A549 treated with dexamethasone at 1 μM for 4 hours (cell line): ENCODE results near the gene FAM120AOS. TPM values are rescaled to one million over a fixed set of nuclear protein-coding genes. Genes with fewer than 3 reads are reported as not detected.

ENCODE experiments used
- total RNA-seq: library from RNA; stranded (reverse); fragments of 200-300 nt; extraction: Qiagen RNA extraction; gene quantifications from 5 replicates; pipeline ENCODE4 v1.2.3, GENCODE V29; 2022

The FAM120AOS gene
- 44.4 to 50.3 TPM (median 49.4 TPM) in 5 replicates for total RNA-seq

GRCh38 chr9:93453047-93453914 is at the start of gene FAM120AOS:
Gene FAM120AOS (minus strand): TSS chr9:93453581. CDS start chr9:93452709, 872 bp downstream.

GRCh38 chr9:93450945-93451815 is 2.2 kb downstream of the FAM120AOS start, which contains the start of gene FAM120A:
Gene FAM120A (plus strand): TSS chr9:93451685. CDS start chr9:93451916, 231 bp downstream.

Other genes with a start within 250 kb of the FAM120AOS start
- gene FAM120A, start 1.9 kb downstream of the FAM120AOS start, total RNA-seq: 69.3 to 98.4 TPM (median 95.2 TPM) in 5 replicates
- gene PHF2, start 123.0 kb upstream of the FAM120AOS start, total RNA-seq: 12.1 to 19.6 TPM (median 19.1 TPM) in 5 replicates